GM21526 (cell line): Measurements from ENCODE around the gene FZD1.

Experiments used
- ATAC-seq: cut with Tn5 transposase; IDR thresholded peaks from one replicate; pipeline ENCODE4 v1.9.1; 2021; ENCODE audit warnings: moderate library complexity; ENCODE audit not compliant: unreplicated experiment, low FRiP score

FZD1 gene

GRCh38 chr7:91264924-91265681, 870 bp downstream of the FZD1 start:
- ATAC-seq: peak; percentile 48

DNA sequence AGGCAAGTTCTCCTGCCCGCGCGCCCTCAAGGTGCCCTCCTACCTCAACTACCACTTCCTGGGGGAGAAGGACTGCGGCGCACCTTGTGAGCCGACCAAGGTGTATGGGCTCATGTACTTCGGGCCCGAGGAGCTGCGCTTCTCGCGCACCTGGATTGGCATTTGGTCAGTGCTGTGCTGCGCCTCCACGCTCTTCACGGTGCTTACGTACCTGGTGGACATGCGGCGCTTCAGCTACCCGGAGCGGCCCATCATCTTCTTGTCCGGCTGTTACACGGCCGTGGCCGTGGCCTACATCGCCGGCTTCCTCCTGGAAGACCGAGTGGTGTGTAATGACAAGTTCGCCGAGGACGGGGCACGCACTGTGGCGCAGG, 1.4 kb downstream of the FZD1 start:
- no peak for ATAC-seq

GRCh38 chr7:91266067-91266688, 1.9 kb downstream of the FZD1 start:
- no peak for ATAC-seq

DNA sequence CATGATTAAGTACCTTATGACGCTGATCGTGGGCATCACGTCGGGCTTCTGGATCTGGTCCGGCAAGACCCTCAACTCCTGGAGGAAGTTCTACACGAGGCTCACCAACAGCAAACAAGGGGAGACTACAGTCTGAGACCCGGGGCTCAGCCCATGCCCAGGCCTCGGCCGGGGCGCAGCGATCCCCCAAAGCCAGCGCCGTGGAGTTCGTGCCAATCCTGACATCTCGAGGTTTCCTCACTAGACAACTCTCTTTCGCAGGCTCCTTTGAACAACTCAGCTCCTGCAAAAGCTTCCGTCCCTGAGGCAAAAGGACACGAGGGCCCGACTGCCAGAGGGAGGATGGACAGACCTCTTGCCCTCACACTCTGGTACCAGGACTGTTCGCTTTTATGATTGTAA, 2.5 kb downstream of the FZD1 start:
- ATAC-seq: no peak

- ATAC-seq: no peak
These were observed 3.1 kb downstream of the FZD1 start for GRCh38 chr7:91267171-91267955.

GRCh38 chr7:91270372-91270771, 6.1 kb downstream of the FZD1 start:
- no peak for ATAC-seq

GRCh38 chr7:91276909-91277308, 12.7 kb downstream of the FZD1 start:
- ATAC-seq: peak; percentile 97

GRCh38 chr7:91280185-91280584, 16.0 kb downstream of the FZD1 start:
- no peak for ATAC-seq

DNA sequence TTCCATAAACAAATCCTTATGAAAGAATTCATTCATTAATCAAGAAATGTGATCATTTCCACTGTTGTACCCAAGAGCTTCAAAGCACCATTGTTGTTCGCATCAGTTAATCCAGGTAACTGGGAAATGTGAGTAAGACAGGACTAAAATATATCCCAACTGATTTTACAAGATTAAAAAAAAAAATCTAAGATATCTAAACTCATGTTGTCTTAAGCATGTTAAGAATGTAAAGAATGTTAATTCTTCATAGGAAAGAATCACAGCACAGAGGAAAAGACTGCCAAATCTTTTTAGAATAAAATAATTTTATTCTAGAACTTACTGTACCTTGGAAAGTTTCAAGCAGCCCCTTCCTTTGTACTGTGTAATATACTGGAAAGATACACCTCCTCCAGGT, 16.4 kb downstream of the FZD1 start:
- no peak for ATAC-seq

DNA sequence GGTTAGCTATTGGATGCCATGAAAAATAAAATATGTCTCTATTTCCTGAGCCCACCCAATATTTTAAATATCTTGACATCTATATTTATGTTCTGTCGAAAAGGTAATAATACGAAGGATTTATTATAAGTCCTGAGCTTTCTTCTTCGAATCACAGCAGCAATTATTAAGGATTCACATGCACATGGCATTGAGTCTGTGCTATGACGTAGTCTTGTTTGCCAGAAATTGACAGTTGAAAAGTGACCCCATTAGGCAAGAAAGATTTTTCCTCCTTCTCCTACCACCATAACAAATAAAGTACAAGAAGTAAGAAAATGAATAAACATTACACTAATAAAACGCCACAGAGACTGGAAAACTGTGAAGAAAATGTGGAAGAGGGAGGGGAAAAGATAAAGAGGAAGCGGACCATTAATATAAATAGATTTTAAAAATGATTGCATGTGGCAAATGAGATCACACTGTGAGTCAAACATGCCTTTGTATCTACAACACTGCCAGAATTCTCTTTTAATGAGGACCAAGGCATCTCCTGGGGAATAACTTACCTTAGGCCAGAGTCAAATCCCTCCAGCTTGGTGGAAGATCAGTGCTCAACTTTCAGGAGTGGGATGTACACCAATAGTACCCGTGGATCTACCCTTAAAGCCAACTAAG, 21.6 kb downstream of the FZD1 start:
- ATAC-seq: no peak

- no peak for ATAC-seq
These were observed 22.2 kb downstream of the FZD1 start for GRCh38 chr7:91286432-91286831.

- no peak for ATAC-seq
These were observed 23.3 kb downstream of the FZD1 start for GRCh38 chr7:91287371-91288084.

- ATAC-seq: no peak
These were observed 24.1 kb downstream of the FZD1 start for GRCh38 chr7:91288208-91288824.

DNA sequence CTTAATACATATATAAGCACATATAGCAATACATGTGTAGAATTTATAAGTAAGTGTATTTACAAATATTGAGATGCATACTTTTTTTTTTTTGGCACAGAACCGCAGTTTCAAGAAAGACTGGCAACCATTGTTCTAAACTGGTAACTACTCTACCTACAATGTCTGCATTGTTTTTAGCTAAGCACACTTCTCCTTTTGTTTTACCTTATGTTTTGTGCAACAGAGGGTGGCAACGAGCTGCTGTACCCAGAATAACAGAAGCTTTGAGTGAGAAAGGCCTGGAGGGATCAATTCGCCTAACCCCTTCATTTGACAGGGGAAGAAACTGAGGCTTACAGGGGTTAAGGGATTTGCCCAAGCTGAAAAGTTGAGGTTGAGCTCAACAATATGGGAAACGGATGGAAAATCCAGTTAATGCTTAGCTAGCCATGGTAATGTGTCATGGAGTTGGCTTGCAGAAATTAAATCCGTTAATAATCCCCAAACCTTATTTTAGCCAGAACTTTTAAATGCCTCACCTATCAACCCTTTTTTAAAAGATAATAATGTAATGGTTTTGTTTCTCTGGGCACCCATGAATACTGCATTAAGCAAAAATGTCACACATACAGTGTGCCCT, 25.5 kb downstream of the FZD1 start:
- ATAC-seq: no peak

GRCh38 chr7:91291302-91291701, 27.1 kb downstream of the FZD1 start:
- ATAC-seq: no peak

- no peak for ATAC-seq
These were observed 27.7 kb downstream of the FZD1 start for GRCh38 chr7:91291902-91292301.

- no peak for ATAC-seq
These were observed 28.3 kb downstream of the FZD1 start for GRCh38 chr7:91292506-91292905.

GRCh38 chr7:91293136-91293535, 28.9 kb downstream of the FZD1 start:
- ATAC-seq: no peak

- no peak for ATAC-seq
These were observed 29.6 kb downstream of the FZD1 start for GRCh38 chr7:91293840-91294239.
